Measurements from ENCODE around the gene CDKN2A.

The CDKN2A gene

GRCh38 chr9:21993893-21994555 is at the start of gene CDKN2A:
CDKN2A (minus strand) TSS chr9:21994392.
- TF ChIP-seq JUND (IDR thresholded peaks at IDR 0.05; ENCODE audit: low read depth) = no peak
- in situ Hi-C loops (cut with HindIII; ENCODE audit: low pct_unique_long_range_greater_than_20kb, low sequenced_read_pairs) = no loop called here
- DNase-seq (ENCODE audit: low read depth in 1 of 2, low spot score in 1 of 2) = peak in 1 of 2 experiments; percentile 70

DNA sequence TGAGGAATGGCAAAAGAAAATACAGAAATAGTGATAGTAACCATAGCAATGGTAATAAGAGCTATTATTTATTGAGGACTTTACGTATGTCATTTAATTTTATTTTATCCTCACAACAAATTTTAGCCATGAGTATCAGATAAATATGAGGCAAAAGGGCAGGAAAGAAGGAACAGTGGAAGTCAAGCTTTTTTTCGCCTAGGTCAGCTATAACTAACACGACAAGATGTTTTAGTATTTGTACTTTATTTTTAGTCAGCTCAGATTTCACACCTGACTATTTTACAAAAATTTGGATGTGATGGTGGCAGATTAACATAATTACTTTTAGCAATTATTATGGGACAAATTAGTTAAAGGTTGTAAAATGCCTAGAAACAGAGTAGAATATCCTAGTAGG is 49.7 kb upstream of the CDKN2A start:
- TF ChIP-seq JUND (IDR thresholded peaks at IDR 0.05; ENCODE audit: low read depth) = no peak
- DNase-seq (ENCODE audit: low read depth in 1 of 2, low spot score in 1 of 2) = no peak
- in situ Hi-C loops (cut with HindIII; ENCODE audit: low pct_unique_long_range_greater_than_20kb, low sequenced_read_pairs) = no loop called here

- peak; percentile 66 for TF ChIP-seq JUND (IDR thresholded peaks at IDR 0.05; ENCODE audit: low read depth)
- peak; percentile 11 to 89 for DNase-seq (ENCODE audit: low read depth in 1 of 2, low spot score in 1 of 2)
Observed at GRCh38 chr9:22041775-22042174, 47.6 kb upstream of the CDKN2A start.

GRCh38 chr9:22041344-22041743 is 47.2 kb upstream of the CDKN2A start:
- in situ Hi-C loops (cut with HindIII; ENCODE audit: low pct_unique_long_range_greater_than_20kb, low sequenced_read_pairs) = no loop called here
- DNase-seq (ENCODE audit: low read depth in 1 of 2, low spot score in 1 of 2) = no peak
- no peak for TF ChIP-seq JUND (IDR thresholded peaks at IDR 0.05; ENCODE audit: low read depth)

More at GRCh38 chr9:22041775-22042174, 47.6 kb upstream of the CDKN2A start:
- in situ Hi-C loops (cut with HindIII; ENCODE audit: low pct_unique_long_range_greater_than_20kb, low sequenced_read_pairs) = no loop called here

DNA sequence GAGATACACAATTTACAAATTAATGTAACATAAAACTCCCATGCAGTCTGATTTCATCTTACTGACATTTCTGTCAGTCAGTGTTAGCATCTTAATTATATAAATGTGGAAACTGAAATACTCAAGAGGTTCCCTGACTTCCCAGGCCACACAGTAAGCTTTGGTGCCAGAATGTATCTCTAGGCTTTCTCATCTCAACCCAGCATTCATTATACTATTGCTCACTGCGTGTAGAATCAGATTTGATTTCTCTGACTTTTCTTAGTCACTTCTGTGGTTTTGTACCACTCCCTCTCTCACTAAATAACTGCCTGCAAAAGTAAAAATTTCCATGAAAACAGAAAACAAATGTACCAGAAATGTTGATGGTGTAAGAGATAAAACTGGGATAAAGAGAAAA is 46.6 kb upstream of the CDKN2A start:
- no peak for DNase-seq (ENCODE audit: low read depth in 1 of 2, low spot score in 1 of 2)
- TF ChIP-seq JUND (IDR thresholded peaks at IDR 0.05; ENCODE audit: low read depth) = no peak
- in situ Hi-C loops (cut with HindIII; ENCODE audit: low pct_unique_long_range_greater_than_20kb, low sequenced_read_pairs) = no loop called here

GRCh38 chr9:22039258-22039657 is 45.1 kb upstream of the CDKN2A start:
- DNase-seq (ENCODE audit: low read depth in 1 of 2, low spot score in 1 of 2) = no peak
- in situ Hi-C loops (cut with HindIII; ENCODE audit: low pct_unique_long_range_greater_than_20kb, low sequenced_read_pairs) = no loop called here
- no peak for TF ChIP-seq JUND (IDR thresholded peaks at IDR 0.05; ENCODE audit: low read depth)

DNA sequence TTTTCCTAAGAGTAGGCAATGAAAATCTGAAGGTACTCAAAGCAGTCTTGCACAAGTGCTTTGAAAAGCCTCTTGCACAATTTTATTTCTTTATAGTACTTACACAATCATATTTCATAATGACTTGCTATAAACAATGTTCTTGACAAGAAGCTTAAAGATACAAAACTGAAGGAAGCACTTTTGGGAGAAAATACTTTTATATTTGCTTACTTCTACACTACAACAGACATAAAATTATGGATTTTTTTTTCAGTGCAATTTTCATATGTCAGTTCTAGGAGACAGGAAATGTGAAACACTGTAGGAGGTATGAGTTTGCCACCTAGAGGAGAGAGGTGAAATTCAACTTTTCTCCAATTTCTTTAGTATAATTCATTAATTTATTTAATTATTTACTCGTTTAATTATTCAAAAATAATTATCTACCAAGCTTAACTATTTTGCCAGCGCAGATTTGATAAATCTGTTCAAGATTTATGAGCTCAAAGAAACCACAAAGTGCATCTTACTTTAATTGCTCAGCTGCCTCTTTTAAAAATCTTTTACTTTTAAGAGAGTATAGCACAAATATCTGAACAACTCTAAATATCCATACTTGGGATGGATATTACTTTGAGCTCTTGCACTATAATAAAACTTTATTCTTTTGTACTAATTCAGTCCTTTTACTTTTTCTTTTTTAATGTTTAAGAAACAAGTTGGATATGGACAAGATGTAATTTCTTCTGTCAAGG is 43.9 kb upstream of the CDKN2A start:
- no peak for TF ChIP-seq JUND (IDR thresholded peaks at IDR 0.05; ENCODE audit: low read depth)
- in situ Hi-C loops (cut with HindIII; ENCODE audit: low pct_unique_long_range_greater_than_20kb, low sequenced_read_pairs) = no loop called here
- peak in 1 of 2 experiments; percentile 30 for DNase-seq (ENCODE audit: low read depth in 1 of 2, low spot score in 1 of 2)

DNA sequence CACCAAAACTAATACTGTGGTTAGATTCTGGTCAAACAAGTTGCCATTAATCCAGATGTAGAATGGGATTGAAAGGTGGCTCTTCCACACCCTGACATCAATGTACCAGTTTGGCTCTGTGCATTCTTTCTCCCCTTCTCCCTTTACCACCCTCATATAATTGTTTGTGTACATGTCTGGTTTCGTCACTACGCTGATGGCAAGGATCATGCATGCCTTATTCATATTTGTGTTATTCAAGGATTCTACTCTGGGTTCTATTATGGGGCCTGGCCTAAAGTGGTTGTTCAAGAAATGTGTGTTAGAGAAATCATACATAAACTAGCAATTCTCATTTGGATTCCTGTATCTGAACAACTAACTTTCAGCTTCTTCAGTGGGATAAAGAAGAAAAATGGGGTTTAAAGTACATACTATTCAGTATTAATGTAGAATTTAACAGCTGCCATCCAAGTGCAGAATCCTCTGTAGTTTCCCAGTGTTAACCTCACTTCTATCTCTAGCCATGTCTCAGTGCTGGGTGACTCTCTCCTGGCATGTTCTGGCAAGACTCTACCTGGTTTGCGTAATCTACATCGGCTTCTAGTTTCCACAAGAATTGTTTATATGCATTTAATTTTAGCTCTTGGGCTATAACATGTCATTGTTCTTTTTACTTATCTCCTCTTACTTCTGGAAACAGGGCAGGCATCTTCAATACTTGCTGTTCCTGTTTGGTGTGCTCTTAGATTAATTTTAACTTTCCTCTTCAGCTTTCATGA is 42.9 kb upstream of the CDKN2A start:
- in situ Hi-C loops (cut with HindIII; ENCODE audit: low pct_unique_long_range_greater_than_20kb, low sequenced_read_pairs) = no loop called here
- TF ChIP-seq JUND (IDR thresholded peaks at IDR 0.05; ENCODE audit: low read depth) = no peak
- no peak for DNase-seq (ENCODE audit: low read depth in 1 of 2, low spot score in 1 of 2)

DNA sequence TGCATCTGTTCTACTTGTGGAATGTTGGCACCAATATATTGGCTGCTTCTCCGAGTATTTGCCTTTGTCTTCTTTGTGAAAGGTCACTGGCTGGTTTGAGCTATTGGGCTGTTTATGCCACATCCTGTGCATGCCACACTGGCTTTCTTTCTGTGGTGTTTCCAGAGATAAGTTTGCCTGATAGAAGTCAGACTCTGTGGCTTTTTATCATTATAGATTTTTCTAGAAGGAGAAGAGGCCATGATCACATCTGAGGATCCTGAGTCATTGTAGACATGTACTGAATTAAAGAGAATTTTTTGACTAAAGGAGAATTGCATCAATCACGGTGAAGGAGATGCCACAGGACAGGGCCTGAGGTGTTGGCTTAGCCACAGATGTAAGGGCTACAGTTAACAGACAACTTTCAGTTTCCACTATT is 41.4 kb upstream of the CDKN2A start:
- DNase-seq (ENCODE audit: low read depth in 1 of 2, low spot score in 1 of 2) = no peak
- in situ Hi-C loops (cut with HindIII; ENCODE audit: low pct_unique_long_range_greater_than_20kb, low sequenced_read_pairs) = no loop called here
- TF ChIP-seq JUND (IDR thresholded peaks at IDR 0.05; ENCODE audit: low read depth) = no peak

DNA sequence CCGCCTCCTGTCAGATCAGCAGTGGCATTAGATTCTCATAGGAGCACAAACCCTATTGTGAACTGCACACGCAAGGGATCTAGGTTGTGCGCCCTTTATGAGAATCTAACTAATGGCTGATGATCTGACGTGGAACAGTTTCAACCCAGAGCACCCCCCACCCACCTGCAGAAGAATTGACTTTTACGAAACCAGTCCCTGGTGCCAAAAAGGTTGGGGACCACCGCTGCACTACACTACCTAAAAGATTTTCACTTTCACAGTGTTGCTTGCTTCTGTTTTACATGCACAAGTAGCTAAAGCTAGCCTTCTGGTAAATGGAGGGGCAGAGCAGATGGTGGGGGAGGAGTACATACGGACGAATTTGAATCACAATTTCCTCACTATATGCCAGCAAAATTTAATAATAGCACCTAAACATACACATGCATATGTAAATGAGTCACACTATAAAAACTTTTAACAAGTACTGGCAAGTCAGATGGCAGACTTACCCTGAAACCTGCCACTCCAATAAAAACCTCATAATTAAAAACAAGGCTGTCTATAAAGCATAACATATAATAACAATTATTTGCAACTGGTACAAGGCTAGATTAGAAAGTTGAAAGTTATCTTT is 38.9 kb upstream of the CDKN2A start:
- in situ Hi-C loops (cut with HindIII; ENCODE audit: low pct_unique_long_range_greater_than_20kb, low sequenced_read_pairs) = no loop called here
- no peak for TF ChIP-seq JUND (IDR thresholded peaks at IDR 0.05; ENCODE audit: low read depth)
- DNase-seq (ENCODE audit: low read depth in 1 of 2, low spot score in 1 of 2) = no peak

DNA sequence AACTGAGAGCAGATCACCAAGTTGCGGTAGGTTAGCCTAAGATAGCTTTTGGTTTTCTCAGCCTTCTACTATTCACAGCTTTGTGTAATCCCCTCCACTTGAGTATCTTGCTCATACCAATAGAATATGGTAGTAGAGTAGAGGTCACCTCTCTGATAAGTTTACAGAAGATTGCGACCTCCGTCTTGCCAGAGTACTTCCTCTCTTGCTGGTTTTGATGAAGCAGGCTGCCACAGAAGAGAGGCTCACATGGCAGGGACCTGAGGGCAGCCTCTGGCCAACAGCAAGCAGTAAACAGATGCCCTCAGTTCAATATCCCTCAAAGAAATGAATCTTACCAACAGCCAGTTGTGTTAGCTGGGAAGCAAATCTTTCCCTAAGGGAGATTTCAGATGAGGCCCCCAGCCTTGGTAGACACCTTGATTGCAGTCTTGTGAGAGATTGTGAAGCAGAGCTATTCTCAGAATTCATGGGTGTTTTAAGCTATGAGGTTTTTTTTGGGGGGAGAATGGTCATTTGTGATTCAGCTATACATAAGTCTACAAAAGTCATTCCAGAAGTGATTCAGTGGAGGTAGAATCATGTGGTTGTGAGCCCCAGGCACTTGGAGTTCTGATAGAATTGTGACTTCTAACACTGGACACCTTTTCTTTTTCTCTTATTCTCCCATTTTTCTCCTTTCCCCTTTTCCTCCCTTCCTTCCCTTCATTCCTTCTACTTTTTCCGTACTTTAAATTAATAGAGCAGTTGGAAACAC is 37.6 kb upstream of the CDKN2A start:
- DNase-seq (ENCODE audit: low read depth in 1 of 2, low spot score in 1 of 2) = no peak
- TF ChIP-seq JUND (IDR thresholded peaks at IDR 0.05; ENCODE audit: low read depth) = no peak
- in situ Hi-C loops (cut with HindIII; ENCODE audit: low pct_unique_long_range_greater_than_20kb, low sequenced_read_pairs) = no loop called here

DNA sequence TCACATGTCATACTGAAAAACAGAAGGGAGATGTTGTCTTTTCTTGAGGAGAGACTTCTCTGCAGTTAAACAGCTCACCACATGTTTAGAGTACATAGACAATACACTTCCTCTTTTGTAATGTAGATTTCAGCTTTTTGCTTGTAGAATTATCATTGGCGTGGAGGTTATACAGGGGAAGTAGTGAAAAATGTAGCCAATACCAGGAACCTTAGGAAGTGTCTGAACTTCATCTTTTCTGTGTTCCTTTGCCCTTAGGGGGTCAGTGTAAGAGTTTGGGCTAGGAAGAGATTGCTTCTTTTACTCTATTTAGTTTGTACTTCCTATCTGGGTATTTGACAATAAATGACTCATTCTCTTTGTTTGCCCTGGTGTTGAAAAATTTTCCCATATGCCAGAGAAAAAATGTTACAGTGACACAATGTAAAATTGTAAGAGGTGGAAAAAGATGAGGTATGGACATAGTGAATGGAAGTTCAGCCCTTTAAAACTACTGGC is 36.0 kb upstream of the CDKN2A start:
- no peak for TF ChIP-seq JUND (IDR thresholded peaks at IDR 0.05; ENCODE audit: low read depth)
- no peak for DNase-seq (ENCODE audit: low read depth in 1 of 2, low spot score in 1 of 2)
- in situ Hi-C loops (cut with HindIII; ENCODE audit: low pct_unique_long_range_greater_than_20kb, low sequenced_read_pairs) = no loop called here

Measured in T47D (cell line).